Colonic mucosa (tissue), 4 donors: ENCODE data around the gene EVI2B. TPM values are rescaled to one million over a fixed set of nuclear protein-coding genes. Genes with fewer than 3 reads are reported as not detected.

Source experiments
- DNase-seq: peaks from one replicate; pipeline ENCODE4 v3.0.0-alpha.2; 2020
- H3K27ac ChIP-seq: fragments of 200-600 bp; one replicate; pipeline ENCODE4 v1.8.0; 2021
- H3K27me3 ChIP-seq: fragments of 200-600 bp; one replicate; pipeline ENCODE4 v1.8.0; 2021
- H3K36me3 ChIP-seq: fragments of 200-600 bp; one replicate; pipeline ENCODE4 v1.8.0; 2021
- H3K4me1 ChIP-seq: fragments of 200-600 bp; one replicate; pipeline ENCODE4 v1.8.0; 2021; ENCODE audit warnings: mild to moderate bottlenecking
- H3K4me3 ChIP-seq: fragments of 200-600 bp; one replicate; pipeline ENCODE4 v1.8.0; 2021
- H3K9ac ChIP-seq, 2 donors: one replicate each; pipeline ENCODE4 v1.7.0; 2013; ENCODE audit warnings: control low read depth in 2 of 2, low read depth in 2 of 2, low read length in 2 of 2
- H3K9me3 ChIP-seq: fragments of 200-600 bp; one replicate; pipeline ENCODE4 v1.8.0; 2021
- CTCF ChIP-seq: fragments of 200-600 bp; IDR thresholded peaks from one replicate; pipeline ENCODE4 v1.8.0; 2022; ENCODE audit warnings: antibody characterized with exemption, mild to moderate bottlenecking
- intact Hi-C: fragments of 100-400 bp; cut with DNase I; formaldehyde crosslinking; loops from one replicate; pipeline ENCODE4 v1.14.1; 2022
- total RNA-seq, 2 donors: library from RNA; stranded (reverse); fragmentation: NEBNext Ultra II Directional in 1 of 2; extraction: Animal tissue kit (Norgen Biotek cat#: 25700) in 1 of 2; gene quantifications; one replicate each; pipeline ENCODE4 v1.2.1, GENCODE V29; 2021
- donor health status: healthy.
- donor health status: DM: no; HTN: no; CAD: no.
- donor health status: DM: no; HTN: no; CAD: no.

EVI2B gene
- total RNA-seq, 2 donors from 2014 or later: 2.2 to 8.5 TPM

DNA sequence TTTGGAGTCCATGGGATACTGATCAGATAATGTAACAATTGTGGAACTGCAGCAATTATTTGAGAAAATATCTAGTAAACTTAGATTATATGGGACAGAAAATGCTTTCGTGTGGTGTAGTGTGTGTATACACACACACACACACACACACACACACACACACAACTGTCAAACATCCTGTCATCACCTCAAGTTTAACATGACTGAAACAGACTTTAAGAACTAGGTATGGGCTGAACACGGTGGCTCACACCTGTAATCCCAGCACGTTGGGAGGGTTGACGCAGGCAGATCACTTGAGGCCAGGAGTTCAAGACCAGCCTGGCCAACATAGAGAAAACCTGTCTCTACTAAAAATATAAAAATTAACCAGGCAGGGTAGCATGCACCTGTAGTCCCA lies 8.1 kb upstream of the EVI2B start:
- Histone ChIP-seq H3K27me3 (no peaks in the 10 kb centered on the region), H3K9ac (no peak overlapping the region), H3K4me3 (no peak overlapping the region), H3K4me1 (no peaks in the 10 kb centered on the region), H3K9me3 (no peaks in the 10 kb centered on the region), H3K27ac (no peak overlapping the region), H3K36me3 (no peaks in the 10 kb centered on the region)
- DNase-seq: no peak
- intact Hi-C loops: no loop called here
- TF ChIP-seq CTCF: no peak

- no peak within 1 kb of the TSS for H3K9ac ChIP-seq
- H3K36me3 ChIP-seq: no peaks in the 10 kb centered on the region
- peak within 1 kb of the TSS; percentile 3 for H3K4me3 ChIP-seq
- peak; percentile 36 for DNase-seq
- peak within 1 kb of the TSS; percentile 48 for H3K27ac ChIP-seq
- H3K27me3 ChIP-seq: no peaks in the 10 kb centered on the region
- H3K4me1 ChIP-seq: no peaks in the 10 kb centered on the region
- H3K9me3 ChIP-seq: no peaks in the 10 kb centered on the region
- no peak for TF ChIP-seq CTCF
- intact Hi-C loops: no loop called here
Observed at GRCh38 chr17:31321481-31321880, 7.6 kb upstream of the EVI2B start, which contains the start of gene EVI2A. Gene EVI2A (minus strand): TSS chr17:31321622. CDS start chr17:31319013, 2,609 bp downstream.

- no peak for DNase-seq
- no peaks in the 10 kb centered on the region for H3K4me1 ChIP-seq
- peak overlapping the region; percentile 3 for H3K4me3 ChIP-seq
- intact Hi-C loops: no loop called here
- H3K36me3 ChIP-seq: no peaks in the 10 kb centered on the region
- no peak overlapping the region for H3K9ac ChIP-seq
- H3K27me3 ChIP-seq: no peaks in the 10 kb centered on the region
- no peak for TF ChIP-seq CTCF
- no peaks in the 10 kb centered on the region for H3K9me3 ChIP-seq
- H3K27ac ChIP-seq: peak overlapping the region; percentile 48
Observed at GRCh38 chr17:31320791-31321190, 6.9 kb upstream of the EVI2B start.

DNA sequence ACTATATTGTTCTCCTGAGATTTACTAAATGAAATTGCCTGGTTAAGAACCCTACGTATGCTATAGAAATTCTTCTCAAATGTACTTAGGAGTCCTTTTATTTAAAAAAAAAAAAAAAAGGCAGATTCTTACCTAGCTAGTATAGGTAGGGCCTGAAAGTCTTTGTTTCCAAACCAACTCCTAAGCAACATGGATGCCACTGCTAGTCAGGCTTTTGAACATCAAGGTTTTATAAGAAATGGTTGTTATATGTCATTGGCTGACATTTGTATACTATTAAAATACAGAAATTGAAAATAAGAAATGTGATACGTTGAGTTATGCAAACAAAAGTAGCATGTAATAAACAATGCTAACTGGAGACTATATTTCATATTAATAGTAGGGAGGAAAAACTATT lies 6.4 kb upstream of the EVI2B start:
- Histone ChIP-seq H3K27me3 (no peaks in the 10 kb centered on the region), H3K9me3 (no peaks in the 10 kb centered on the region), H3K9ac (no peak overlapping the region), H3K27ac (peak overlapping the region; percentile 48), H3K36me3 (no peaks in the 10 kb centered on the region), H3K4me1 (no peaks in the 10 kb centered on the region), H3K4me3 (peak overlapping the region; percentile 3)
- DNase-seq: no peak
- intact Hi-C loops: no loop called here
- no peak for TF ChIP-seq CTCF

- Histone ChIP-seq H3K4me1 (no peaks in the 10 kb centered on the region), H3K4me3 (no peak overlapping the region), H3K9me3 (no peaks in the 10 kb centered on the region), H3K27ac (peak overlapping the region; percentile 54), H3K9ac (peak overlapping the region in 1 of 2 donors; percentile 14), H3K27me3 (no peaks in the 10 kb centered on the region), H3K36me3 (no peaks in the 10 kb centered on the region)
- no peak for TF ChIP-seq CTCF
- DNase-seq: no peak
- intact Hi-C loops: no loop called here
Observed at GRCh38 chr17:31318851-31319661, 5.2 kb upstream of the EVI2B start.
